Esophagus squamous epithelium (tissue), 4 donors: Measurements from ENCODE around the gene MBNL1.

Source experiments
- POLR2A ChIP-seq, 4 donors: fragments of 450-650 bp; IDR thresholded peaks; one replicate each; pipeline ENCODE4 v1.6.1; 2017; ENCODE audit warnings: antibody characterized with exemption in 4 of 4, mild to moderate bottlenecking in 4 of 4, moderate library complexity in 3 of 4
- TF ChIP-seq, protein P1 (sequence below), 6 experiments: fragments of 450-650 bp in 4 of 6; fragments of 200-600 bp in 2 of 6; sonication (generic) in 2 of 6; IDR thresholded peaks; one replicate each; pipeline ENCODE4 v1.5.1; 2016 to 2019; ENCODE audit warnings: antibody characterized with exemption in 6 of 6, mild to moderate bottlenecking in 4 of 6, moderate library complexity in 4 of 6

DNA sequence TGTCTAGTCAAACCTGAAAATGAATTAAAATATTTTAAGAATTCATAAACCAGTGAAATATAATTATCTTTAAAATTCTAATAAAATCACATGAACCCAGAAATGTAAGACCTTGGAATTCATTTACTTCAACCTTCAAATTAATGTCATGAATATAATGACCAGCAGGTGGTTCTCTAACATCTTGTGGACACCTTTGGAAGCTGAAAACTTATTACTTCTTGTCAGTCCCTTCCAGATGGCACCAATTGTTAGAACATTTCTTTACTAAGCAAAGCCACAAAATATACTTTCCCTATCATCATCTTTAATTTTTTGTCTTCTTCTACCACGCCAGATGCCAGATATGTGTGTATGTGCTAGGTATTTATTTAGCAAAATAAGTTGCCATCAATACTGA, 240.0 kb downstream of the MBNL1 start:
- TF ChIP-seq POLR2A (IDR thresholded peaks at IDR 0.05) = no peak
- TF ChIP-seq, protein P1, sequence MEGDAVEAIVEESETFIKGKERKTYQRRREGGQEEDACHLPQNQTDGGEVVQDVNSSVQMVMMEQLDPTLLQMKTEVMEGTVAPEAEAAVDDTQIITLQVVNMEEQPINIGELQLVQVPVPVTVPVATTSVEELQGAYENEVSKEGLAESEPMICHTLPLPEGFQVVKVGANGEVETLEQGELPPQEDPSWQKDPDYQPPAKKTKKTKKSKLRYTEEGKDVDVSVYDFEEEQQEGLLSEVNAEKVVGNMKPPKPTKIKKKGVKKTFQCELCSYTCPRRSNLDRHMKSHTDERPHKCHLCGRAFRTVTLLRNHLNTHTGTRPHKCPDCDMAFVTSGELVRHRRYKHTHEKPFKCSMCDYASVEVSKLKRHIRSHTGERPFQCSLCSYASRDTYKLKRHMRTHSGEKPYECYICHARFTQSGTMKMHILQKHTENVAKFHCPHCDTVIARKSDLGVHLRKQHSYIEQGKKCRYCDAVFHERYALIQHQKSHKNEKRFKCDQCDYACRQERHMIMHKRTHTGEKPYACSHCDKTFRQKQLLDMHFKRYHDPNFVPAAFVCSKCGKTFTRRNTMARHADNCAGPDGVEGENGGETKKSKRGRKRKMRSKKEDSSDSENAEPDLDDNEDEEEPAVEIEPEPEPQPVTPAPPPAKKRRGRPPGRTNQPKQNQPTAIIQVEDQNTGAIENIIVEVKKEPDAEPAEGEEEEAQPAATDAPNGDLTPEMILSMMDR (IDR thresholded peaks at IDR 0.05) = peak in 4 of 6 experiments; percentile 43 to 66 (median 51)
